Ecto neural progenitor cell (in vitro differentiated cells): Measurements from ENCODE around the gene HDAC4.
"Not testable (repeated sequence)": the region's sequence is repeated elsewhere in the genome, so short reads cannot be mapped to it uniquely, and the experiment has no call there.

Source experiments
- DNase-seq: peaks from one replicate; pipeline ENCODE4 v3.0.0-alpha.2; 2018; ENCODE audit warnings: low spot score

Gene HDAC4

DNA sequence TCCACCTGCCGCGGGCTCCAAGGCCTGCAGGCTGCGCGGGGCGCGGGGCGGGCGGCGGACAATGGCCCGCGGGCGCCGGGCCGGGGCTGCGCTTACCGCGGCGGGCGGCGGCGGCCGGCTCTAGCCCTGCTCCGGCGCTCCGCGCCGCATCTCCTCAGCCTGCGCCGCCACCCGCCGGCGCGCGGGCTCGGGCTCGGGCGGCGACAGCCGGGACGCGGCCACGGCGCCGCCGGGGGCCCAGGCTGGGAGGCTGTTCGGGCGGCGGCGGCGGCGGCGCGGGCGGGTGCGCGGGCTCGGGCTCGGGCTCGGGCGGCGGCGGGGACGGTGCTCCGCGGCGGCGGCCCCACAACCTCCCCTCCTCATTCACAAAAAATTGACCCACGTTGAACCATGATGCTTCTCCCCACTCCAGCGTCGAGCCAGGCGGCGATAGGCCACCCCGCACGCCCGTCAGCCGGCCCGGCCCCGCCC is at the start of gene HDAC4:
Gene HDAC4 (minus strand): TSS at position 425 of the 471 bp plus-strand sequence. CDS start 48,321 bp downstream, outside the sequence.
- DNase-seq: no peak

DNA sequence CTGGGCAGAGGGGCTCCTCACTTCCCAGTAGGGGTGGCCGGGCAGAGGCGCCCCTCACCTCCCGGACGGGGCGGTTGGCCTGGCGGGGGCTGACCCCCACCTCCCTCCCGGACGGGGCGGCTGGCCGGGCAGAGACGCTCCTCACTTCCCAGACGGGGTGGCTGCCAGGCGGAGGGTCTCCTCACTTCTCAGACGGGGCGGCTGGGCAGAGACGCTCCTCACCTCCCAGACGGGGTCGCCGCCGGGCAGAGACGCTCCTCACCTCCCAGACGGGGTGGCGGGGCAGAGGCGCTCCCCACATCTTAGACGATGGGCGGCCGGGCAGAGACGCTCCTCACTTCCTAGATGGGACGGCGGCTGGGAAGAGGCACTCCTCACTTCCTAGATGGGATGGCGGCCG is 48.6 kb upstream of the HDAC4 start:
- not testable (repeated sequence) for DNase-seq

DNA sequence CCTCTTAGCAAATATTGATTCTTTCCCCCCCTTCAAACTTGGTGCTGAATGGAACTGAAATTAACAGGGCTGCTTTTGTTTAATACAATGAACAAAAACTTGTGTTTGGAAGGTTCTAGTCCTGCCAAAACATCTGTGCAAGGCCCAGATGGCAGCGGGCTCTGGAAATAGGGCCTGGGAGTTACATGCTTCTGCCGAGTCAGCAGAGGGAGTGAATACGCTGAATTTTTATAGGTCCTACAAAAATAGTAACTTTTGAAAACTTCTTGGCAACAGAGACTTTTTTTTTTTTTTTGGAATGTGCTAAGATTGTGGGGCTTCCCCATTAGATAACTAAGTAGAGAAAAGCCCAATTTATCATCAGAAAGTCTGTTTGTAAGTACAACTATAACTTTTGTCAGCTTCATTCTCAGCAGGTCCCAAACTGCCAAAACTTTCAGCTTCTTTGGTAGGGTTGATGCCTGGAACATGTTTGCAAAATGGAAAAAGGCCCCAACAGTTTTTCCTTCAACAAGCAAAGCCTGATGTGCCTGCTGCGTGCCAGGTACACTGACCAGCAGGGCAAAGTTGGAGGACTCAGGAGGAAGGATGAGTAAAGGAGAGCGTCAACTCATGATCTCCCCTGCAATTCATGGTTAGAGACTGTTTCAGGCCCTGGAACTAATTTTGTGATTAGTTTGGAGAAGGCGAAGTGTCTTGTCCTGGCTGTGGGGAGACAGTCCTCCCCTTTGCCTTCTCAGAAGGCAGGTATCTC is 45.1 kb upstream of the HDAC4 start:
- DNase-seq: no peak

DNA sequence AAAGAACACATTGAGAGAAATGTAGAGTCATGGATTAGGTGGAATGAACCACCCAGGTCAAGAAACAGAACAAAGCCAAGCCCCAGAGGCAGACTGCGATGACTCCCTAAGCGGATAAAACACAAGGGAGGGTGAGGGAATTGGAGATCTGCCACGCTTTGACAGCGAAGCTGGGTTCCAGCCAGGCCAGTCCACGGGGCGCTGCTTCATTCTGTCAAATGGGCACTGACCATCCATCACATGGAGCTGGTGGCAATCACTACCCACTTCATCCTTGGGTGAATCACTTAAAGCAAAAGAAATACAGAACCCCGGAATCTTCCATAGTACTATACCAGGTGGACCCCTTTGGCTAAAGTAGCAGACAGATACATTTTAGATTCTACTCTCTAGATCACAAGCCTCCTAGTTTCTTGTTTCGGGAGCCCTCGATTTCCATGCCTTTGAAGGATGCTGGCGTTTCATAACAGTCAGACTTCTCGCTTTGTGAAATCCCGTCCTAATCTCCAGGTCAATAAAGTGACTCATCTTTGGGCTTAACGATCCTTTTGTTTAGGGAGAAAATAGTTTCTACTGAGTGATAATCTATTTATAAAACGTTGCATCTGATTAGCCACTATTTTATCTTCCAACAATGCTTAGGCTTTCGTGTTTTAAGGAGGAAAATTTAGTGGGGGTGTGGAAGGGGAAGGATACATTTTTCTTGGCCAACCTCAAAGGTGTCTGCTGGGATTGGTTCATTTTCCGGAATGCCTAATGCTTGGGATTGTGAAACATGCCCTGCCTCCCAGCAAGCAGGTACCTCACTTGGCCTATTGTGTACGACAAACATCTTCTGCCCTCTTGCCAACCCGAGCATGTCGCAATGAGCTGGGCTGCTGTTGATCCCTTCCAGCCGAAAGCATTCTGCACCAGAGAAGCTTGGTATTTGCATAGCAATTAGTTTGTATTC is 44.1 kb upstream of the HDAC4 start:
- peak; percentile 29 for DNase-seq

DNA sequence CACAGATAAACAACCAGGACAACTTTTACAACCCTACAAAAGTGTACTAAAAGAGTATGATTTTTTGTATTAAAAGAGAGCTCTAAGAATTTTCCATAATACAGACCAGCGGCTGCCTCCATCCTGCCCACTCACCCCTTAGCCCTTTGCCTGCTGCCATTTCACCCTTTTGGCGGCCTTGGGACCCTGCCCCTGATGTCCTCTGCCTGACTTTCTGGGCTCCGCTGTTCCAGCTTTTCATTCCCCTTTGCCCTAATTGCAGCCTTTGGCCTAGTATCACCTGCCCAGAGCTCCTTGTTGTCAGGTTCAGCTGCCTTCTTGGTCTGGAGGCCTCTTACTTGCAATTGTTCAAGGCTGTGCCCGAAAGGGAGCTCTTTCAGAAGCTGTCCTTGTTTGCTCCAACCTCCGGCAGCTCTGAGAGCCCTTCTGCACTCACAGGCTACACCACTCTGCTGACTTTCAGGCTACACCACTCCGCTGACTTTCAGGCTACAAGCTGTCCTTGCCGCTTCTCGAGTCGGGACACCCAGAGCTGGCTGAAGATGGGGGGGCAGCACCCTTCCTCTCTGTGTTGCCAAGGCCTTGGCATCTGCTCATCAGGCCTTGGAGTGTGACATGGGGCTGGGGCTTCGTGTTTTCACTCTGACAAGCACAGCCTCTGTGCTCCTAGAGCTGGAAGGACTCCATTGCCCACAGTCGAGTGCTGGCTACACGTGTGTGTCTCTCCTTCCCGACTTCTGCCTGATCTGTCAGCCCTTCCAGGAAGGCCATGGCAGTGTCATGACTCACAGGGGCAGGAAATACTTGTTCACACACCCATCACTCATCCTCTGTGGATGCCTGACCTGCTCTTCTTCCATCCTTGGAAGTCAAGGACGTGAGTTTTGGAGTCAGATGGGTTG is 43.1 kb upstream of the HDAC4 start:
- DNase-seq: peak; percentile 32

DNA sequence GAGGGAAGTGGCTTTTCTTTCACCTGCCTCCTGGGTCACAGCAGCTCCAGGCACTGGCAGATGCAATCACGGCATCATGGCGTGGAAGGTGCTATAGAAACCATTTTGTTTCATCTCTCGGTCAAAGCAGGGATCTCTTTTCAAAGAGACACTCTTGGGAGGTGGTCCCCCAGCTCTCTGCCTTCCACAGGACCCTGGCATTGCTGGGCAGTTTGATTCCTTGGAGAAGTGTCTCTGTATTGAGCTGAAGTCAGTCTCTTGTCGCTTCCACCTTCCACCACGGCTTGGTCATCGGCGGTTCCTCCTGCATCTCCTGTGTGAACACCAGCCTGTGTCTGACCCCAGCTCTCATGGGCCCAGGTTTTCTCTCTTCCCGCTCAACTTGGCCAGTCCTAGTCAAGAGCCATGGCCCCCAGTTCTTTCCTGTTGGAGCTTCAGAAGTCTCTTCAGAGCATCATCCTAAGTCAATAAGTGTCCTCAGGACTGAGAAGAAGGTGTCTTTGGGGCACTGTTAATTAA is 42.3 kb upstream of the HDAC4 start:
- no peak for DNase-seq

DNA sequence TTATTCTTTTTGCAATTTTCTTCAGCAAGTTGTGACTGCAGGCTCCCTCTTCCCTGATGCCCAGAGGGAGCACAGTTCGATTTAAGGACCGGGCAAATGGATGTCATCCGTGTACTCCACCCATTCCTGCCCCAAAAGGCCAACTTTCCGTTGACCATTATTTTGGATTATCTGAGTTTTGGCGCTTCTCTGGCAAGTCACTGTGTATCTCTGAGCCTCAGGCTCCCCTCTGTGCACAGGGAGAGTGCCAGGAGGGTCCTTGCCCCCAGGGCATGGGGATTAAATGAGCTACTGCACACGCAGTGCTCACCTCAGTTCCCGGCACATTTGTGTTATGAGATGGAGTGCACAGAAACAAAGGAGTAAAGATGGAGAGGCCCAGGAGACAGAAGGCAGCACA is 41.4 kb upstream of the HDAC4 start:
- DNase-seq: no peak

DNA sequence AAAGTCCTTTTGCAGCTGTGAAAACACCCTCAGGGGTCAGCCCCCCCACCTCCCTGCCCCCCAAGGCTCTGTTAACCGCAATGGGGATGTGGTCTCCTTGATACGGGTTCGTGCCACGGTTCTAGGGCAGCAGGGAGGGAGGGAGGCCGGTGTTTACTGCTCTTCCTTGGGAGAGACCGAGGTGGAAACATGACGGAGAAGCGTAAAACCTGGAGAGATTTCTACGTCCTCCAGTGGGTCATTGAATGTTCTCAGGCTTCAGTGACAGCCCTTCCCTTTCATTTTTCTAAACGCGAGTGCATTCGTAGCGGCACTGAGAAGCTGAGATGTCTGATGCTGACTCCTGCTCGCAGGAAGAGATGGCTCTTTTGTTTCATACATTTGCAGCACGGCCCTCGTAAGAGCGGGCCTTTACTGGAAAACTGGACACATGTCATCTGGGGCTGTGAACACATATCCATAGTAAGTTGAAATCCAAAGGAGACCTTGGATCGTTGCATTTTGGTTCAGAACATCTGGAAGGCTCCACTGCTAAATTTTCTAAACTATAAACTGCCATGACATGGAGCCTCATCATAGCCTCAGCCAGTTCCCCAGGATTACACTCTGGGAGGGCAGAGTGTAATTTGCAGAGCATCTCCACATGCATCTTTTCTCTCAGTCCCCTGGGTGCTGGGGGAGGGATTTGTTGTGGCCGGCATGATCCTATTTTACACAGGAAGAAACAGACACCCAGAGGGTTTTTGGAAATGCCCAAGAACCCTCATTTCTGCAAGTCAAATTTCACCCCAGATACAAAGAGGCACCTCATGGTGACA is 40.6 kb upstream of the HDAC4 start:
- peak; percentile 49 for DNase-seq

DNA sequence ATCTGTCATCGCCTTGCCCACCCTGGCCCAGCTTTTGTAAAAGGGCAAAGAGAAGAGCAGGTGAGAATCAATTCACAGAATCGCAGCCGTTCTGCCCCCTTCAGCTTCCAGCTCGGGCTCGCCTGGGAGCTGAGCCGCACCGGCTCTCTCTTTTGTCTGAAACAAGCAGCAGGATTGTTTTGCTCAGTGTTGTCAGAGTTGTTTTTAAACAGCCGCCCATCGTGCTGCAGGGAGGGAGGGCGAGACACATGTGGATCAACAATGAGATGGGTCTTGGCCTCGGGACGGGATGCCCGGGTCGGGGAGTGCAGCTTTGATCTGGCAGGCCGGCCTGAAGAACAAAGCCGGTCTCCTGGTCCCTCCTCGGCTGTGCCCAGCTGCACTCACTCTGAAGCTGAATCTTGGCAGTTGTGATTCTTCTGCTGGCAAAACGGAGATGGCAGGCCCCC is 39.7 kb upstream of the HDAC4 start:
- DNase-seq: peak; percentile 88

DNA sequence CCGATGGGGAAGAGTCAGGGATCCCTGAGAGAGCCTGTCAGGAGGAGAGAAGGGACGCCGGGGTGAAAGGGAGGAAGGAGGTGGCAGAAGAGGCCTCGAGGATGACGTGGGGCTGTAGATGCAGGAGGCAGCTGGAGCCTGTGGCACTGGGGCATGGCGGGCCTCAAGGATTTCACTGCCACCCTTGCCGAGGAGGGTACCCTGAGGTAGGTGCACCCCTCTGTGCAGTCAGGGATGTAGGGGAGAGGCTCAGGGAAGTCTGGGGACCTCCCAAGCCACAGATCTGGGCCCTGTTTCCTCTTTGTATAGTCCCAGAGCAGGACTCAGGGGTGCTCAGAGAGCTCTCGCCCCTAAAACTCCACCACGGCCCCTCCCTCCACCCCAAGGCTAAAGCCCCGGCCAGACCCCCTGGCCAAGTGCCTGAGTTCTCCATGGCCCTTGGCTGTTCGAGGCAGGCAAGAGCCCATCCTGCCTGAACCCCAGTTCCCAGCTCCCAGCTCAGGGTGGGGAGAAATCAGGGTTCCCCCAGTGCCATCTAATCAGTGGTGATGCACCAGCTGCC is 39.0 kb upstream of the HDAC4 start:
- no peak for DNase-seq

DNA sequence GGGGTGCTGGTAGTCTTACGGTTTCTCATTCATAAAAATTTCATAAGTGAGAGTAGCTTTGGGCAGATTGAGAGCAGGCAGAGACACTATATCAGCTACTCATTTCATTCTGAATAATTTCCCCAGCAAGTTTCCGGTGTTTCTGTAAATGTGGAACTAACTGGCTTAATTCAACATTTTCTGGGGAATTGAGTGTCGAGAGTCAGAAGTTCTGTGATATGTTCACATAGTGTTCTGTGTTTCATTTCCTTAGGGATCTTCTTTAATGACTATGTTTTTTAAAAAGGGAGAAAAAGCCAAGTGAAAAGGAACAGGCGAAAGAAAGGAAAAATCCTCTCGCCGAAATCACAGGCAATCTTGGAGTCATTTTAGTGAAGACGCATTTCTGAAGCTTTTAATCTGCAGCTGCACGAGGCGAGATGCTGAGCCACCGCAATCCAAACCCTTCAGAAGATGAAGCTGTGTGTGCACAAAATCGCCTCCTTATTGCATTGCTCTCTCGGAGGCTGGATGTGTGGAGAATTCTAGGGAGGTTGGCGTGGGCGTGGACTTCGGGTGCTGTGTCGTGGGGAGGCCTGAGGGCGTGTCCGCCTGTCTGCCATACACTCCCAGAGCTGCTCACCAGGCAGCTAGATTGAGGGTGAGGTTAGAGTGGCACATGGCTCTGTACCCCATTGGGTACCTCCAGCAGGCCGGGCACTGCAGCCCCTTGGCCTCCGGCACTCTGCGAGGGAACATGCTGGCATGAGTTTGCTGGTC is 38.4 kb upstream of the HDAC4 start:
- DNase-seq: no peak

DNA sequence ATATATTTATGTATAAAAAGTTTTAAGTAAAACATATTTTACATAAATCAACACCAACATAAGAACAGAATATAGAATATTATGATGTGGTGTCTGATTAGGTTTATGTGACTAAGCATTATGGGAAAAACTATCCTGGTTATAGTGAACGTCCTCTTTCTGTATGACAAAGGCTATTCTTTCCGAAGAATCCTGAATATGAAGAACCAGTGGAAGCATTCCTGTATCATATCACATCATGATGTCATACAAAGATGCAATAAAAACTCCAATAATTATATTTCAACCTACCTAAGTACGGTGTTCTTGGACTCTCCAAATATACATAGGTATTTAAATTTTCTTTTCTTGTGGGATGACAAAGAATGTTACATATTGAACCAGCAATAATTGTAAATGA is 37.5 kb upstream of the HDAC4 start:
- DNase-seq: no peak

DNA sequence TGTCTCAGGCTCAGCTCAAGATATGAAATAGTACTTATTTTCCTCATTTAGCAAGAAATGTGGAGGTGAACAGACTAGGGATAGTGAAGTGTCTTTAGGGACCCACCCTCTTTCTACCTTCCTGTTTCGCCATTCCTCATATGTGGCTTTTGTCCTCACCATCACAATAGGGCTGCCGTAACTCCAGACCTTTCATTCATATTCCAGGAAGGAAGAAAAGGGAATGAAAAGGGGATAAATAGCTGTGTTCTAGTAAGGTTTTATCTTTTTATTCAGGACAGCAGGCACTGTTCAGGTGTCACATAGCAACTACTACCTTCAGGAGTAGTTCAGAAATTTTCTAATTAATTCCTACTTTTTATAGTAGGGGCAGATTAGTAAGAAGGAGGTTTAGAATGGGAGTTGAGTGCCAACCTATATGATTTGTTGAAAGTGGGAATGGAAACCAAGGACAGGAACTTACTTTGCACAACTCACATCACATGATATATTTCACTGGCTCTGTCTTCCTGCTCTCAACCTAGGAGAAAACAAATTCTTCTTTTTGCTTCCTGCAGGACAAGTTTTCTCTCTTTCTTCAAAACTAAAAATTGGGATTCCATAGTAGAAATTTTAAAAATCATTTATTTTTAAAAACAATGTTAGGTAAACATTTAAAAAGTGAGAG is 36.0 kb upstream of the HDAC4 start:
- no peak for DNase-seq

DNA sequence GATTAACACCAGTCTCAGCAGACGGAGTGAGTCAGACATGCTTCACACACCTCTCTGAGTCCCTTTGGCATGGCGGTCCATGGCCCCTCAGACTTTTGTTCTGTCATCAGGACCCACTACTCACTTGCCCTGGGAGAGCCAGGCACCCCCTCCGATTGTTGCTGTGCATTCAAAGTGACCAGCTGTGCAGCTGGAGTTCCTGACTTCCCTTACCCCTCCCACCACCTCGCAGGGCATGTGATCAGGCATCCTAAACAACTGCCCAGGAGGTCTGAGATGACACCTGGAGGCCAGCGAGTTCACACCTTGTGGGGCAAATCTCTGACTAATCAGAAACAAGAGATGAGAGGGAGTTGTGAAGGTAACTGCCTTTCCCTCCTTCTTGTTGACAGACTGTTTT is 35.3 kb upstream of the HDAC4 start:
- no peak for DNase-seq

DNA sequence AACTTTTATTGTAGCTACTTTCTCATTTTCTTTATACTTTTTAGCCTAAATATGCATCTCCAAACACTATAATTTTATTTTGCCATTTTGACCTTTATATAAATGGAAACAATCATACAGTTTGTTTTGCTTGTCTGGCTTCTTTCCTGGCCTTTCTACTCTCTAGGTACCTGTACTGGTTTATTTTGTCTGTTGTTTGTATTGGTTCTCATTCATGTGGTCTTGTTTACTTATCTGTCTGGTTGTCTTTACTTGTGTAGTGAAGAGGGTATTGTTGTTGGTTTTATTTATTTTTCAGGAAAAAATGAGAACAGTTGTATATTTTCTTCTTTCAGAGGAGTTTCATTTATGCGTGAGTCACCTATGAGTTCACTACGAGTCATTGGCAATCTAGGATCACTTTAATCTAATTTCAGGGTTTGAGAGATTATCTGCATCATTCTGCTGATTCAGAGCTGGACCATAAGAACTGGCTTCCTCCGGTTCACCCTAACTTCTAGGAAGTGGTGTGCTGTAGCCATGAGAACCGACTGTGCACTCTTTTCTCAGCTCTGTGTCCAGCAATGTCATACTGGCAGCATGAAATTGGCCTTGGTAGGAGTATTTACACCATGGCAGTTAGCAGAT is 33.1 kb upstream of the HDAC4 start:
- DNase-seq: no peak

DNA sequence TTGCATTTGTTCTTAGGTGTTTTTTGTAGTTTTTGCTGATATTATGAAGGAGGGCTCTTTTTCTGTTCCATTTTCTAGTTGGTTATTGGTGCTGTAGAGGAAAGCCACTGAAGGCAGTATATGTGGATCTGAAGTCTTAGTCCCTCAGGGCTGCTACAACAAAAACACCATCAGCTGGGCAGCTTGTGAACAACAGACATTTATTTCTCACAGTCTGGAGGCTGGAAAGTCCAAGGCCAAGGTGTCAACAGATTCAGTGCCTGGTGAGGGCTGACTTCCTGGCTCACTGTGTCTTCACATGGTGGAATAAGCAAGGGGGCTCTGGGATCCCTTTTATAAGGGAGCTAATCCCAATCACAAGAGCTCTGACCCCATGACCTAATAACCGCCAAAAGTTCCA is 31.4 kb upstream of the HDAC4 start:
- DNase-seq: no peak

DNA sequence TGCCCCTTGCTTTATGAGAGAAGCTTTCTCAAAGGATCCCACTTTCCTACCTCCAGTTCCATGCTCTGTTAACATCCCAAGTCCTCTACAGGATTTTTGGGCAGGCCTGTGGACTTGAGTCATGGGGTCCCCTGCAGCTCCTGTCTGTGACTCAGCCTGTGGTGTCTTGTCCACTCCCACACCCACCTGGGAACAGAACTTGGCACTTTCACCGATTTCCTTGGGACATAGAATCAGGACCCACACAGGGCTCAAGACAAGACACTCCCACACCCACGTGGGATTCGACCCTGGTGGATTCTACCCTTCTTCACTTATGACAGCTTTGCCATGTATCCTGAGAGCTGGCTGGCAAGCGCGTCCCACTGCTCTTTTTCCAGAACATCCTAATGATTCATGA is 30.7 kb upstream of the HDAC4 start:
- DNase-seq: no peak

DNA sequence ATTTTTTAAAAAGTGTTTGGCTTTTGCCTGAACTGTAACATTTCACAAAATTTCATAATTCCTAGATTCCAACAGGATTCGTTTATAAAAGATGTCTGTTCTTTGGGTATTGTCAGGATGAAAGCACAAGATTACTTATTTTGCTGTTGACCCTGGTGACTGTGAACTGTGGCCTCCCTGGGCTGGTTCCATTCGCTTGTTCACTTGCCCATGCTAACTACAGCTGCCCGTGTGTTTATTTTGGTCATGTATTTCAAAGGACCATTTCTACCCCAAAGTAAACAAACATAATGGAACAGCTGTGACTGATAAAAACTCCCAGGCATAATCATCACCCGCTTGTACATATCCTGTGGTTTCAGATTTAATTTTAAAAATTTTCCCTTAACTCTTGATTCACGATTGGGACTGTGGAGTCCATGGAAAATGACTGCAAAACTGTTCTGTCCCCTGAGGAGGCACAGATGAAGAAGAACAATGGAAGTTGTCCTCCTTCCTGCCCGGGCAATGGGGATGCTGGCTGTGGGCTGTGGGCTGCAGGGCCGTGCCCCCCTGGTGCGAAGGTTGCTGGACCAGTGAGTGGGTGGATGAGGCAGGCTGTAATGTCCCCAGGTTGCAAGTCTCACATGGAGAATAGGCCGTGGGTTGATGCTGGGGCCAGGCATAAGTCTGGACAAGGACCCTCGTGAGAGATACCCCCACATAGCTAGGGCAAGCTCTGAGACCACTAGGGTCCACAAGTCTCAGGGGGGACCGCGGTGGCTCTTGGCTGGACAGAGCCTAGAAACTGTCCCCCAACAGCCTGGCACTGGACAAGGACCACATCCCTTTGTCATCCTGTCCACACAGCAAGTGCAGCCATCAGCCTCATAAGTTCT is 28.9 kb upstream of the HDAC4 start:
- no peak for DNase-seq
